Measurements from ENCODE around the gene CNPPD1. TPM values are rescaled to one million over a fixed set of nuclear protein-coding genes. Genes with fewer than 3 reads are reported as not detected.

CNPPD1 gene
- total RNA-seq, 1 donor from 2014 or later, result 55.3 TPM

GRCh38 chr2:219131327-219131726, 45.4 kb downstream of the CNPPD1 start:
- Histone ChIP-seq H3K27me3 (ENCODE audit: control insufficient read depth, insufficient read depth, low read length) (no peaks in the 10 kb centered on the region), H3K36me3 (ENCODE audit: control insufficient read depth, insufficient read depth, low read length) (no peaks in the 10 kb centered on the region), H3K4me3 (ENCODE audit: low read depth, low read length) (no peak overlapping the region)
- no peak for DNase-seq (ENCODE audit: low read depth)
- TF ChIP-seq CTCF (IDR thresholded peaks at IDR 0.05; ENCODE audit: insufficient read depth, low read length, poor library complexity, severe bottlenecking), result no peak

GRCh38 chr2:219129589-219129988, 47.1 kb downstream of the CNPPD1 start:
- Histone ChIP-seq H3K27me3 (ENCODE audit: control insufficient read depth, insufficient read depth, low read length) (no peaks in the 10 kb centered on the region), H3K4me3 (ENCODE audit: low read depth, low read length) (no peak overlapping the region), H3K36me3 (ENCODE audit: control insufficient read depth, insufficient read depth, low read length) (no peaks in the 10 kb centered on the region)
- no peak for DNase-seq (ENCODE audit: low read depth)
- TF ChIP-seq CTCF (IDR thresholded peaks at IDR 0.05; ENCODE audit: insufficient read depth, low read length, poor library complexity, severe bottlenecking), result no peak

- Histone ChIP-seq H3K27me3 (ENCODE audit: control insufficient read depth, insufficient read depth, low read length) (no peaks in the 10 kb centered on the region), H3K36me3 (ENCODE audit: control insufficient read depth, insufficient read depth, low read length) (no peaks in the 10 kb centered on the region), H3K4me3 (ENCODE audit: low read depth, low read length) (no peak overlapping the region)
- no peak for DNase-seq (ENCODE audit: low read depth)
- TF ChIP-seq CTCF (IDR thresholded peaks at IDR 0.05; ENCODE audit: insufficient read depth, low read length, poor library complexity, severe bottlenecking), result no peak
Observed at GRCh38 chr2:219128396-219128795, 48.3 kb downstream of the CNPPD1 start.

- DNase-seq (ENCODE audit: low read depth), result no peak
- H3K4me3 ChIP-seq (ENCODE audit: low read depth, low read length), result no peak overlapping the region
- H3K27me3 ChIP-seq (ENCODE audit: control insufficient read depth, insufficient read depth, low read length), result no peaks in the 10 kb centered on the region
- no peak for TF ChIP-seq CTCF (IDR thresholded peaks at IDR 0.05; ENCODE audit: insufficient read depth, low read length, poor library complexity, severe bottlenecking)
- no peaks in the 10 kb centered on the region for H3K36me3 ChIP-seq (ENCODE audit: control insufficient read depth, insufficient read depth, low read length)
Observed at GRCh38 chr2:219127037-219127635, 49.6 kb downstream of the CNPPD1 start.

GRCh38 chr2:219126555-219126954, 50.2 kb downstream of the CNPPD1 start:
- Histone ChIP-seq H3K36me3 (ENCODE audit: control insufficient read depth, insufficient read depth, low read length) (no peaks in the 10 kb centered on the region), H3K4me3 (ENCODE audit: low read depth, low read length) (no peak overlapping the region), H3K27me3 (ENCODE audit: control insufficient read depth, insufficient read depth, low read length) (no peaks in the 10 kb centered on the region)
- DNase-seq (ENCODE audit: low read depth), result no peak
- no peak for TF ChIP-seq CTCF (IDR thresholded peaks at IDR 0.05; ENCODE audit: insufficient read depth, low read length, poor library complexity, severe bottlenecking)

GRCh38 chr2:219125886-219126270, 50.8 kb downstream of the CNPPD1 start:
- H3K36me3 ChIP-seq (ENCODE audit: control insufficient read depth, insufficient read depth, low read length), result no peaks in the 10 kb centered on the region
- H3K4me3 ChIP-seq (ENCODE audit: low read depth, low read length), result no peak overlapping the region
- TF ChIP-seq CTCF (IDR thresholded peaks at IDR 0.05; ENCODE audit: insufficient read depth, low read length, poor library complexity, severe bottlenecking), result no peak
- H3K27me3 ChIP-seq (ENCODE audit: control insufficient read depth, insufficient read depth, low read length), result no peaks in the 10 kb centered on the region
- no peak for DNase-seq (ENCODE audit: low read depth)
